Middle frontal gyrus (tissue), 1 donor: ENCODE data around the gene ATP8B4.
"Not testable (repeated sequence)": the region's sequence is repeated elsewhere in the genome, so short reads cannot be mapped to it uniquely, and the experiment has no call there.

Source experiments
- DNase-seq: peaks from one replicate; pipeline ENCODE4 v3.0.0-alpha.2; 2015; ENCODE audit warnings: low spot score; ENCODE audit errors: extremely low spot score

ATP8B4 gene

DNA sequence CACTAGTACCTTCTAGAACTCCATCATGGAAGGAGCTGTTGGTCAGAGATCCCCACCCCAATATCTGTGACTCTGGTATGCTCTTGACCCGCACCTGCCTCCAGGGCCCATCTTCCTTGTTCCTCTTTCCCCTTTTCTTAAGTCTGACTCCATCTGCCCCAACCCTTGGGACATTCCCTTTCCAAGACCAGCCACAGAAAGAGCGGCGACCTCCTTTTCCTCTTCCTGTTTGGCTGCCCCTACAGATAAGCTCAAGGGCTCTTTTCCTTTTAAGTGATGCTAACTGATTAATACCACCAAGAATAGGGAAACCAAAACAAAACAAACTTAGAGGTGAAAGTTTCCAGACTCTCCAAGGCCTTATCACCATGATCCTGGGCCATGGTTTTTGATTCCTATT, 21.9 kb upstream of the ATP8B4 start:
- no peak for DNase-seq

DNA sequence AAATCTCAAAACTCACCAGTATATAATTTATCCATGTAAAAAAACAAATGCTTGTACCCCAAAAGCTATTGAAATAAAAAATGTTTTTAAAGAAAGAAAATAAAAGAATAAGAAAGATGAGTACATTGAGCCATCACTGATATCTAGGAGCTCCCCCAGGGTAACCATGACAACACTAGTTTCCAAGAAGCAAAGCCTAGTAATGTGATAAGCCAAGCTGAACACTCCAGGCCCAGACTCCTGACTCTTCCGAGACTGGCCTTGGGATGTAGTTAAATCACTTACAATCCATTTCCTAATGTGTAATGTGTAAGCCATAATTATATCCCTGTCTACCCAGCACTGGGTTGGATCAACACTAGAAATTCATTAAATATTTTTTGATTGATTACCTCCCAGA, 21.1 kb upstream of the ATP8B4 start:
- no peak for DNase-seq

DNA sequence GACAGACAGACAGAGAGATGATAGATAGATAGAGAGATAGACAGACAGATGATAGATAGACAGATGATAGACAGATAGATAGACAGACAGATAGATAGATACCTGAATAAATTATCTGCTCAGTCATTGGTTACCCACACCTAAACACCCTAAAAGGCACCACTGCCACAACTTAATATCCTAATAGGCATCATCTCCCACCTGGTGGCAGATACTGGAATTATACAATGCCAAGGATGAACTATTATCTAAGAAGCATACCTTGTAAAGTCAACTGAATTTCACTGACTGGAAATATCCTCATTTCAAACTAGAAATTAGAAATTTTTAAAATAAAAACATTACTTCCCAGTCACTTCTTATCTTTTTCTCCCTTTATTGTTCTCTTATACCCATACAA, 19.4 kb upstream of the ATP8B4 start:
- no peak for DNase-seq

DNA sequence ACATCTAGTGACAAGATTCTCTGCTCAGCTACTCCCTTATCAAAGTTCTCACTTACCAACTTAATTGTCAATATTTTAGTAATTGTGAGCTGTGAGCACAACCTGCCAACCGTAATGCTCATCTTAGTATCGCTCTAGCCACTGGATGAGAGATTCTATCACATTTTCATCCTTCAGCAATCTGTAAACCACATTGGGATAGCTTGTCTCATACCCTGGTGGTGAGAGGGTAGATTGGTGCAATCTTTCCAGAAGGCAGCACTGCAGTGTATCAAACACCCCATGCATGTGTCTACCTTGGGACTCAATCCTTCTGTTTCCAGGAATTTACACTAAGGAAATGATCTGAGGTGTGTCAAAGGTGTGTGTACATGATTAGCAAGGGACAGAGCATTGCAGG, 18.9 kb upstream of the ATP8B4 start:
- DNase-seq = no peak

DNA sequence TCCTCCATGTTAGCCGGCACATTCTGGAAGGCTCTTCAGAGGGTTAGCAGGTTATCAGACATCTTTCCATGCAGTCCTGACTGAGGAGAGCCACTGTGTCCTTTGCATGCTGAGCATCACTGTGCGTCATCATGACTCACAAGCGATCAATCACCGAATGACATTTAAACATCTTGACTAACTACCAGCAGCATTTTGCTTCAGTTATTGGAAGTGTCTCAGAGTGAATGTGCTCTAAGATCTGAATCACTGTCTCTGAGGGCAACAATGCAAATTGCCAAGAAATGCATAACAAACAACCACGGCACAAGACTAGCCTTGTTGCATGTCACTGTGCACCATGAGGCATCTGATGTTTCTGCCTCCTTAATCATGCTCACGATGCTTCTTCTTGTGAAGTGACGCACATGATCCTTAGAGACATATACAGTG, 18.3 kb upstream of the ATP8B4 start:
- no peak for DNase-seq

DNA sequence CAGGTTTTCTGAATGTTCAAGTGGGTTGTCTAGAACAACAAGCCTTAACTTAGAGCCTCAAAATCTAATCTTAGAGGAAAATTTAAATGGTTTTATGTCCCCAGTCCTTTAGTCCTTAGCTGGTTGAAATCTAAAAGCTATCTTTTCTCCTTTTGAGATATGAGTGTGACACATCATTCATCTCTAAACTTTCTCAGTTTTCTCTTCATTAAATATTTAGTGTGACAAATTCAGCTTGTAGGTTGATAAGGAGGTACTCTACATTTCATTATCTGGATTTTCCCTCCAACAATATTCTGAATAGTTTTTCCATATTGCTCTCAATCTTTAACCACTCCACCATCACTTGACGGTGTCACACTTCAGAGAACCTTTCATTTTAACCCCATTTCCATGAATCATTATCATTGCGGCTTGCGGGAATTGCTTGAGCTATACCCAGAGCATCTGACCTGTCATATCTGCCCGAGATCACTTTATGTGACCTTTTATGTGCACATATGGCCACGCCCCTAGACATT, 16.1 kb upstream of the ATP8B4 start:
- no peak for DNase-seq

DNA sequence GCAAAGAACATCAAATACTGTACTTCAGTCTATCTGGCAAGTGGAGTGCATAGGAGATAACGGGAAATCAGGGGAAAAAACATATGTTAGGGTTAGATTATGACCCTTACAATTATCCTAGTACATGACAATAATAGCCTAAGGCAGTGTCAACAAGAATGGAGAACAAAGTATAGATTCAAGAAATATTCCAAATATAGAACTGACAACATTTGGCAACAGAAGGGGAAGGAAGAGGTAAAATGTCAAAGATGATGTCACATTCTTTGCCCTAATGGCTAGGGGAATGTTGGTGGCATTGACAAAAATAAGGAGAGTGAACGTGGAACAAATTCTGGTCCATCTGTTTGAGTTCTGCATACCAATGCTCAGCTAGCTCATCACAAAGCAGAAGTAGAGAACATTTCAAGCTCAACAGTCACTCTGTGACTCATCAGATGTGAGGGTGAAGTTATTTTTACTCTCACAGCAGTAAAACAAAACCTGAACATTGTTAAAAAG, 15.5 kb upstream of the ATP8B4 start:
- DNase-seq = no peak

DNA sequence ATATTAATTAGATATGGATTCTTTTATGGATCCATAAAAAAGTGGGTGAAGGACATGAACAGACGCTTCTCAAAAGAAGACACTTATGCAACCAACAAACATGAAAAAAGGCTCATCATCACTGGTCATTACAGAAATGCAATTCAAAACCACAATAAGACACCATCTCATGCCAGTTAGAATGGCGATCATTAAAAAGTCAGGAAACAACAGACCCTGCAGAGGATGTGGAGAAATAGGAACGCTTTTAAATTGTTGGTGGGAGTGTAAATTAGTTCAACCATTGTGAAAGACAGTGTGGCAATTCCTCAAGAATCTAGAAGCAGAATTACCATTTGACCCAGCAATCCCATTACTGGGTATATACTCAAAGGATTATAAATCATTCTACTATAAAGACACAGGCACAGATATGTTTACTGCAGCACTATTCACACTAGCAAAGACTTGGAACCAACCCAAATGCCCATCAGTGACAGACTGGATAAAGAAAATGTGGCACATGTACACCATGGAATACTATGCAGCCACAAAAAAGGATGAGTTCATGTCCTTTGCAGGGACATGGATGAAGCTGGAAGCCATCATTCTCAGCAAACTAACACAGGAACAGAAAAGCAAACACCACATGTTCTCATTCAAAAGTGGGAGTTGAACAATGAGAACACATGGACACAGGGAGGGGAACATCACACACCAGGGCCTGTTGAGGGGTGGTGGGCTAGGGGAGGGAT, 13.4 kb upstream of the ATP8B4 start:
- not testable (repeated sequence) for DNase-seq

DNA sequence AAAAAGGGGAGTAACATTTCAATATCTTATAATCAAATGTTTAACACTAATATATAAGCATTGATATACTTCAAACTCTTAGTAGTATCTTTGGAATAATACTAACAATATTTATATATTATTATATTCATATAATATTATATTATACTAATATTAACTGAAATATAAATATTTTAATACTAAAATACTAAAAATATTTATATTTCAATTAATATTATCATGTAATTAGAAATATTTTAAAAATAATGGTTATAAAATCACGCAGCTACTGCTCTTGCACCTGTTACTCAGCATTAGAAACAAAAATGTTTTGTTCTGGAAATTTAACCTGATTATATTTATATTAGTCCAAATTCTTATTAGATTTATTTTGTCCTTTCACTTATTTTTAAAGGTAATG, 12.6 kb upstream of the ATP8B4 start:
- DNase-seq = no peak

DNA sequence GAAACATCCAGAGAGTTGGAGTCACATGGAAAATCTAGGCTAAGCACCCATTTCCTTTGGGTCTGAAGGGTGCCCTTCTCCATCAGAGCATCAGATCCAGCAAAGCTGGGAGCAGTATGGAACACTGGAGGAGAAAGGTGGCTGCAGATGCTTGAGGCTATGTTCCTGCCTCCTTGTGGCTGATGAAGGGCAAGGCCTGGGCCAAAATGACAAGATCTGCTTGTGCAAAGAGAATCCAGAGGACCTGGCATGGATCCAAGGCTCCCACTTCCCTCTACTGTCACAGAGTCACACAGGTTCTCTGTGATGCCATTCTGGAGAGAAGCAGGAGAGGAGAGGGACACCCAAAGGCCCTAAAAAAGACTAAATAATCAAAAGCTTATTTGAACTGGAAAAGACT, 9.2 kb upstream of the ATP8B4 start:
- no peak for DNase-seq

DNA sequence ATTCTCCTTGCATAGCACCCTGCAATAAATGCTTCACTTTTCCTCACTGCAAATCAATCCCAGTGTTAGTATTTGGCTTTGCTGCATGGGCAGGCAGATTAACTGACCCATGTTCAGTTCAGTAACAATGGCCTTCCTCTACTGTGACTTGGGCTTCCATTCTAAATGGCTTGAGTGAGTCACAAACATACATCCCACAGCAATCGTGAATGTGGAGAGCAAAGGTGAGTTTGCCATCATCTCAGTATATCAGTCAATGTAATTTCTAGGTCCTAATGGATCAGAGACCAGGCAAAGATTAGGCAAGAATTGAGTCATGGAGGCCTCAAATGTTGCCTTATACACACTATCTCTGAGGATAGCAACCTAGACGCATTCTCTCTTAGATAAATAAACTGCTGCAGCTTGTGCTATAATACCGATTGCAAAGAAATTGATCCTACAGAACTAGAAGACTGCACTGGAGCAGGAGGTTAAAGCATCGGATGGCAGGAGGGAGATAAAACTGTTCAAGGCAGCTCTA, 8.3 kb upstream of the ATP8B4 start:
- no peak for DNase-seq

DNA sequence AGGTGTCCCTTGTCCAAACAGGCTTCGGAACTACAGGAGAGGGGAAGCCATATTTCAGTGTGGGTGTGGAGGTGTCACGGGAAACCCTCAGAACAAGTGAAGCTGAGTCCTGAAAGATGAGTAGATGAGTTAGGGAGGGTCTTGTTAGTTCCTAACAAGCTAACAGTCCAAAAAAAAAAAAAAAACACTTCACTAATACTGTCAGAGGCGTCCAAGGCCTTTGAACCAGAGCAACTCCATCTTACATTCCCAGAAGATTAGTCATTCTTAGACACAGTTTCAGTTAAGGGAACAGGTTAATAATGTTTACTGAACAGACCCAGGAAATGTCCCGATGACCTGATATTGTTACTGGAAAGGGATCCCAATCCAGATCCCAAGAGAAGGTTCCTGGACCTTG, 7.0 kb upstream of the ATP8B4 start:
- no peak for DNase-seq

DNA sequence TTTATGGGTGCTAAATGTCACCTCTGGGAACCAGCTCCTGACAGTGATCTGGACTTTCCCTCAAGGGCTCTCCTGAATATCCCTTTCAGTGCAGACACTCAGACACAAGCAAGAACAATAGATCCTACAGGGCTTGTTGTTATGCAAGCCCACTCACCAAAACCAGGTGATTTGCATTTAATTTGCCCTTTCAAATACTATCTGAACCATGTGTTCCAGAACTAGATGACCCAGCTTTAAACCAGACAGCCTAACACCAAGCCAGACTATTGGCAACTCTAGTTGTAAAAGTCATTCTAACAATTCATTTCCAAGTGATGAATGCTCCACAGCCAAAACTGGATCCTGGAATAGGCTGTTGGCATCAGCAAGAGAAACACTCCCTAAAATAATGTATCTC, 5.6 kb upstream of the ATP8B4 start:
- no peak for DNase-seq

DNA sequence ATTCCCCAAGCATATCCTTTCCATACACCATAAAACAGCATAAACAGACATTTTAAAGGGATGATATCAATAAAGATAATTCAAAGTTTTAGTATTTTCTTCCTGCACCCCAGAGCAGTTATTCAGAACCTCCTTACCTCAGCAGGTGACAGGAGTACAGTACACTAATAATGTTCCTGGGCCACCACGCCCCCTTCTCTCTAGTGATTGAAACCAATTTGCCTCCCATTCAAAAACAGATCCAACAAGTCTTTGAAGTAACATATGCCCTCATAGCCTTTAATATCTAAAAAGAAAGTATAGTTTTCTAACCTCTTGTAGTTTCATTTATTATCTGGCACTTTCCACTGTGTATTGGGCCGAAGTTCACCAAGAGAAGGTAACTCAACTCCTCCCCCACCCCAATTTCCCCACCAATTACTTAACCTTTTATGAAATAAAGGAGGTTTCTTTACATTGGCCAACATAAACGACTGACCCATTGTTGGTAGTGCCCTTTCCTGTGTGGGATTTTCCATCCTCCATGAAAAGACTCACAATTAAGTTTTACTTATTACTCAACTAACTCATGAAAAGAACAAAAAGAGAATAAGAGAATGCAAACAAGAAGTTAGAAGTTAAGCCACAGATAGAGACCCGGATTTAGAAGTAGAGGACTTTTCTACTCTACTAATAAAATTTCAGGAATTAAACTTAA, 5.0 kb upstream of the ATP8B4 start:
- no peak for DNase-seq

DNA sequence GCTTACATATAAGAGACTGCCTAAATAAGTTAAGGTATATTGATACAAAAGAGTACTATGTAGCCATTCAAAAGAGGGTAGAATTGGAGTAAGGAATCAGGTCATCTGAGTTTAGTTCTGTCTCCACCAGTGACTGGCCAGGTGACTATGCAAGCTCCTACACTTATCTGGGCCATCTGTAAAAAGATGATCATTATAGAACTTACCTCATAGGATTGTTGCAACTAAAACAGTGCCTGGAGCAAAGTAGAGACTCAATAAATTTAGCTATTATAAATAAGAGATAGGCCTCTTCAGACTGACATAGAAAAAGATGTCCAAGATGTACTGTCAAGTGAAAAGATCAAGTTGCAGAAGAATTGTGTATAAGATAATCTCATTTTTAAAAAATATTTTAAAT, 1.7 kb upstream of the ATP8B4 start:
- no peak for DNase-seq

DNA sequence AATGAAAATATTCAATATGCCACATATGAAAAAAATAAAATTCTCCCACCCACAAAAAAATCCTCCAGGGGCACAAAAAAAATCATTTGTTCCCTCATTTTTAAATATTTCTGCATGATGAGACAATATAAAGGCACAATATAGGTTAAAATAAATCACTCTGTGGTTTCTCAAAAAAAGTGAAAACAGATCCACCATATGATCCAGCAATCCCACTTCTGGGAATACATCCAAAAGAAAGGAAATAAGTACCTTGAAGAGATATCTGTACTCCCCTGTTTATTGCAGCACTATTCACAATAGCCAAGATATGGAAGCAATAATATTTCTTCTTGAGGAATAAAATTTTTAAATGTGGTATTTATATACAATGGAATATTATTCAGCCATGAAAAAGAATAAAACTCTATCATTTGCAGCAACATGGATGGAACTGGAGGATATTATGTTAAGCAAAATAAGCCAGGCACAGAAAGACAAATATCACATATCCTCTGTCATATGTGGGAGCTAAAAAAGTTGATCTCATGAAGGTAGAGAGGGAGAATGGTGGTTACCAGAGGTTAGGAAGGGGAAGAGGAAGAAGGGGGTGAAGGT, 1.5 kb downstream of the ATP8B4 start:
- DNase-seq = no peak

DNA sequence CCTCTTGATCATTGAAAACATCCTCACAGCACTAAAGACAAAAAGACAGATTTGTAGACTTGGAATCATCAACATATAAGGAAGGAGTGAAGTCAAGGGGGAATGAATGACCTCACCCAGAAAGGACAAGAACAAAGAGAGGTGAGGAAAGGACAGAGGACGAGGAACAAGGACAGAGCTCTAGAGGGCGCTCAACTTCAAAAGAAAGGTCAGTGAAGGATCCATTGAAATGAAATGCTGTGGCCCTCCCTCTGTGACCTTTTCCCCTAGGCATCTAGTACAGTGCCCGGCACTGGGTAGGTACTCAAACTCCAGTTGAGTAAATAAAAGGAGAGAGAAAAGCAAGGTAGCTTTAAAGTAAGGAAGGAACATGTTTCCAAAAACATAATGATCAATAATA, 2.6 kb downstream of the ATP8B4 start:
- no peak for DNase-seq

DNA sequence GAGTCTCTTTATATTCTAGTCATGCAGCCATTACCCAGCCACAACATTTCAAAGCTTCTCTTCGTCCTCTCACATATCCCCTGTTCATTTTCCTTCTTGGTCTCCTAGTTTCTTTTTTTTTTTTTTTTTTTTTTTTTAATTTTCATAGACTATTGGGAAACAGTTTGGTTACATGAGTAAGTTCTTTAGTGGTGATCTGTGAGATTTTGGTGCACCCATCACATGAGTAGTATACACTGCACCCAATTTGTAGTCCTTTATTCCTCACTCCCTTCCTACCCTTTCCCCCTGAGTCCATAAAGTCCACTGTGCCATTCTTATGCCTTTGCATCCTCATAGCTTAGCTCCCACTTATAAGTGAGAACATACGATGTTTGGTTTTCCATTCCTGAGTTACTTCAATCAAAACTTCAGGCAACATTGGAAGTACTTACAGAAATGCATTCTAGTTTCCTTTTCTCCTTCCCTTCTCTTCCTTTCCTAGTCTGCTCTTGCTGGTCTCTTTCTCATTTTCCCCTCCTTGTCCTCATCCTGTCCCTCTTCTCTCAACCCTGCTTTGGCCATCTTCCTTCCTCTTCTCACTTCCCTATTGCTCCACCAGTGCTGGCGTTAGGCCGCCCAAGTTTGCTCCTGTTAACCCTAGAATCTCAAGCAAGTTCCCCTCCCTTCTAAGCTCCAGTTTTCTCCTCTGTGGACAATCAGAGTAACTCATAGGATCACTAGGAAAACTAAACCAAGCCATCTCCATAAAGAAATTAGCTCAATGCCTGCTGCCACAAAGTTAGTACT, 4.8 kb downstream of the ATP8B4 start:
- no peak for DNase-seq

DNA sequence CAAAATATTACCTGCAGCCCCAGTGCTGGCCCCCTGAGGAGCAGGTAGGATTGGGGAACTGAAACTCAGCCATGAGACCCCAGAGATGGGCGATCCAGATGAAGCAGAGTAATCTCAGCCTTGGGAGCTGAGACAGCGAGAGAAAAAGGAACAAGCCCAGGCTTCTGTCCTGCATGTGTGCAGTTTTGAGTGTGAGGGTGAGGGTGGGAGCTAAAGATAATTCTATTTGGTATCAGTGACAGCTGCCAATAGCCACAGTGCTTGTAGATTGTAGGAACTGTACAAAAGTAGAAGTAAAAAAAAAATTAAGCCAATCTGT, 5.9 kb downstream of the ATP8B4 start:
- DNase-seq = no peak

DNA sequence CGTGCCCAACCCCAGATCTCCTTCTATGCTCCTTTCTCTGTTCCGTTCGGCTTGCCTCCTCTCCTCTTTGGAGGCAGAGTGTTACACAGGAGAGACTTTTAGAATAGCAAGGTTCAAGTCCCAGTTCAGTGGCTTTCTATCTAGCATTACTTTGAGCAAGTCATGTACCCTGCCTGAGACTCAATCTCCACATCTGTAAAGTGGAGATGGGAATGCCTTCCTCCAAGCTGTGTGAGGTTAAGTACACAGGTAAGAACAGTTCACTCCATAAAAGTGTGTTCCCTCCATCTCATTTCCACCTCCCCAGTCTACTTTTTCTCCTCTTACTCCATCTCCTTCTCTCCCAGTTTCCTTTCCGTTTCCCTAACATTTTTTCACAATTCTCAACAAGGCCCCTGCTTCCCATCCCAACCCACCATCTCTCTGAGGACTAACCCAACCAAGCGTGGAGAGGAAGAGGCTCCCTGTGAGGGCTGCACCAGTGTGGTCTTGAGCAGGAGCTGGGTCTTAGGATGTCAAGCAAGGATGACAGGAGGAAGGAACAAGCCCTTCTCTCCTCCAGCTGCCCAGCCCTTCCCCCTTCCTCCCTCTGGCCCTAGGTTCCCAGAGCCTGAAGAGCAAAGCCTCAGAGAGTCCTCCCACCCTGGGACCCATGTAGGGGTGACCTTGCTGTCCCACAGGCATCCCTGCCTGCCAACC, 6.4 kb downstream of the ATP8B4 start:
- DNase-seq = no peak

DNA sequence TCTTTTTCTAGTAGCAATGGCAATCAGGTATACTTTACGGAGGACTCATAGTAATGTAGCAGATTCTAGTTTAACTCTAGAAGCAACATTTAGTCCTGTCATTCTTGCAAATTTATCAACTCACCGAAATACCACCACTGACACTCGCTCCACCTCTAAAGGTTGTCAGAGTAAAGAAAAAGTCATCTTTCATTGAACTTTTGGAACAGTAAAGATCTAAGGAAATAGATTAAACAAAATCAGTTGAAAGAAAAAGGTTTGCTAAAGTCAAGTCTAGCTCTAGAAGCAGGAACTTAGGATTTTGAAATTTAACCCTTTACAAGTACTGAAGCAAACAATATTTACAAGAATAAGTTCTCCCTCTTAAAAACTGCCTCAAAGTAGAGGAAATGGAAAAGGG, 8.7 kb downstream of the ATP8B4 start:
- DNase-seq = no peak
